Measurements from ENCODE around the gene ANO7. TPM values are rescaled to one million over a fixed set of nuclear protein-coding genes. Genes with fewer than 3 reads are reported as not detected.

Gene ANO7
- total RNA-seq, 1 experiment from 2014 or later = 5.2 TPM

GRCh38 chr2:241161646-241162281 lies 26.7 kb upstream of the ANO7 start:
- Histone ChIP-seq H3K4me1 (ENCODE audit: insufficient read depth, low read length) (peaks cover under 1% of the 10 kb centered on the region; the same call in 1 of the 2 replicates), H2BK5ac (ENCODE audit: insufficient read length, low read length) (no peak overlapping the region), H4K8ac (replicated peaks; ENCODE audit: insufficient read length, low read depth, low read length) (no peak overlapping the region), H3K79me1 (ENCODE audit: insufficient read depth, low read depth, low read length, poor library complexity, severe bottlenecking) (no peaks in the 10 kb centered on the region), H3K27ac (ENCODE audit: insufficient read length, low read depth, low read length) (no peak overlapping the region), H3K23me2 (ENCODE audit: insufficient read length, low read depth, low read length, poor library complexity, severe bottlenecking) (no peaks in the 10 kb centered on the region), H2AFZ (ENCODE audit: low read length) (no peak overlapping the region), H2BK120ac (ENCODE audit: low read depth, low read length, poor library complexity, severe bottlenecking) (no peak overlapping the region), H2AK5ac (ENCODE audit: insufficient read length, low read length) (no peak overlapping the region), H2BK15ac (ENCODE audit: low read depth, low read length) (no peak overlapping the region), H4K20me1 (ENCODE audit: control insufficient read depth, insufficient read depth, insufficient read length) (no peaks in the 10 kb centered on the region), H4K5ac (ENCODE audit: insufficient read length, low read depth, low read length) (no peak overlapping the region), H2BK20ac (ENCODE audit: low read depth, low read length, poor library complexity, severe bottlenecking) (no peak overlapping the region), H3K56ac (ENCODE audit: insufficient read length, low read depth, low read length) (no peak overlapping the region), H3K9ac (ENCODE audit: extremely low read depth, insufficient read length, low read length) (no peak overlapping the region), H3K79me2 (ENCODE audit: insufficient read depth, low read length) (no peaks in the 10 kb centered on the region), H3K18ac (ENCODE audit: insufficient read length, low read depth, low read length) (no peak overlapping the region), H3K4me2 (ENCODE audit: insufficient read depth, insufficient read length, low read length) (no peak overlapping the region), H3K23ac (ENCODE audit: insufficient read length, low read depth, low read length) (no peak overlapping the region), H4K91ac (ENCODE audit: insufficient read length, low read depth, low read length) (no peak overlapping the region), H3K9me3 (ENCODE audit: control insufficient read depth, low read depth, low read length) (no peaks in the 10 kb centered on the region), H2BK12ac (ENCODE audit: insufficient read length, low read depth, low read length) (no peak overlapping the region), H3T11ph (ENCODE audit: low read length) (no peak overlapping the region), H3K14ac (ENCODE audit: insufficient read depth, low read length) (no peak overlapping the region), H3K4ac (ENCODE audit: low read depth, low read length) (no peak overlapping the region), H3K27me3 (ENCODE audit: insufficient read depth, low read length) (no peaks in the 10 kb centered on the region)
- no peak overlapping the region; a peak in 1 of 7 replicates for H3K27ac Mint-ChIP-seq
- no peak overlapping the region for H3K4me3 Mint-ChIP-seq
- no peak for TF ChIP-seq CTCF (conservative IDR thresholded peaks at IDR 0.05)
- DNase-seq = no peak
- no CpG with 5 or more reads among the region's 9 CpGs for WGBS (ENCODE audit: extremely low coverage, insufficient read length, low lambda C conversion rate)
- H3K9me3 Mint-ChIP-seq = no peaks in the 10 kb centered on the region
- peaks cover 3 to 6% of the 10 kb centered on the region in 2 experiments for H3K4me1 Mint-ChIP-seq
- H3K27me3 Mint-ChIP-seq (ENCODE audit: low read depth) = no peaks in the 10 kb centered on the region
- peaks cover 0 to 47% (median 38%) of the 10 kb centered on the region in 3 experiments; a peak in 5 of 7 replicates for H3K36me3 Mint-ChIP-seq (ENCODE audit: insufficient read depth in 1 of 3, low read depth in 3 of 3)
